ENCODE data around the gene RNF17.

GRCh38 chr13:24742294-24742693 is 21.7 kb upstream of the RNF17 start:
- TF ChIP-seq, protein P1, sequence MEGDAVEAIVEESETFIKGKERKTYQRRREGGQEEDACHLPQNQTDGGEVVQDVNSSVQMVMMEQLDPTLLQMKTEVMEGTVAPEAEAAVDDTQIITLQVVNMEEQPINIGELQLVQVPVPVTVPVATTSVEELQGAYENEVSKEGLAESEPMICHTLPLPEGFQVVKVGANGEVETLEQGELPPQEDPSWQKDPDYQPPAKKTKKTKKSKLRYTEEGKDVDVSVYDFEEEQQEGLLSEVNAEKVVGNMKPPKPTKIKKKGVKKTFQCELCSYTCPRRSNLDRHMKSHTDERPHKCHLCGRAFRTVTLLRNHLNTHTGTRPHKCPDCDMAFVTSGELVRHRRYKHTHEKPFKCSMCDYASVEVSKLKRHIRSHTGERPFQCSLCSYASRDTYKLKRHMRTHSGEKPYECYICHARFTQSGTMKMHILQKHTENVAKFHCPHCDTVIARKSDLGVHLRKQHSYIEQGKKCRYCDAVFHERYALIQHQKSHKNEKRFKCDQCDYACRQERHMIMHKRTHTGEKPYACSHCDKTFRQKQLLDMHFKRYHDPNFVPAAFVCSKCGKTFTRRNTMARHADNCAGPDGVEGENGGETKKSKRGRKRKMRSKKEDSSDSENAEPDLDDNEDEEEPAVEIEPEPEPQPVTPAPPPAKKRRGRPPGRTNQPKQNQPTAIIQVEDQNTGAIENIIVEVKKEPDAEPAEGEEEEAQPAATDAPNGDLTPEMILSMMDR (IDR thresholded peaks at IDR 0.05; ENCODE audit: low read length): no peak
- TF ChIP-seq EZH2 (optimal IDR thresholded peaks at IDR 0.05; ENCODE audit: low read depth, low read length) (no peak), EZH2phosphoT487 (IDR thresholded peaks at IDR 0.05; ENCODE audit: low read length) (no peak)

Measured in MM.1S (cell line).